B cell (primary cell): ENCODE results near the gene NEU2. TPM values are rescaled to one million over a fixed set of nuclear protein-coding genes. Genes with fewer than 3 reads are reported as not detected.

Experiments
- ATAC-seq: fragments of 200-7000 bp; cut with Tn5 transposase; one replicate; pipeline ENCODE4 v1.10.0; 2021; ENCODE audit warnings: low read depth, mild to moderate bottlenecking, moderate number of reproducible peaks, moderate library complexity
- CTCF ChIA-PET: fragments of 350-600 bp; sonication (Branson Sonifier 250); formaldehyde crosslinking; loops from one replicate; lab custom pipeline; 2021; ENCODE audit warnings: antibody characterized with exemption, inconsistent platforms; lab: Charles Lee
- POLR2A ChIA-PET: fragments of 350-600 bp; sonication (Branson Sonifier 250); formaldehyde crosslinking; loops from one replicate; lab custom pipeline; 2021; ENCODE audit warnings: antibody characterized with exemption; lab: Charles Lee
- DNase-seq: peaks from one replicate; pipeline ENCODE4 v3.0.0; 2013
- H2AFZ ChIP-seq: 2 replicates; pipeline ENCODE4 v1.6.1; 2012; ENCODE audit warnings: mild to moderate bottlenecking, low read depth, low read length; ENCODE audit not compliant: insufficient read depth, poor library complexity, severe bottlenecking
- H3K27ac ChIP-seq, 2 donors: 1 replicate in 1 of 2; 2 replicates in 1 of 2; pipeline ENCODE4 v1.5.1; 2012 to 2013; ENCODE audit warnings: low read length in 2 of 2, mild to moderate bottlenecking in 2 of 2, moderate library complexity in 1 of 2
- H3K27me3 ChIP-seq, 4 experiments: fragments of 200-600 bp in 1 of 4; sonication (generic) in 1 of 4; replicated peaks in 1 of 4; 1 replicate in 2 of 4; 2 replicates in 2 of 4; pipeline versions ENCODE4 v1.6.1 to v1.7.0; 2013 to 2016; ENCODE audit warnings: low read length in 3 of 4, mild to moderate bottlenecking in 2 of 4, mixed read lengths in 1 of 4, moderate library complexity in 1 of 4; ENCODE audit not compliant: insufficient read depth in 4 of 4, control insufficient read depth in 3 of 4; ENCODE audit errors: control extremely low read depth in 1 of 4
- H3K36me3 ChIP-seq, 2 experiments: replicated peaks in 1 of 2; 1 replicate in 1 of 2; 2 replicates in 1 of 2; pipeline versions ENCODE4 v1.6.1 to v1.7.1; 2013; ENCODE audit warnings: low read length in 1 of 2; ENCODE audit not compliant: insufficient read depth in 2 of 2, control insufficient read depth in 1 of 2; ENCODE audit errors: control extremely low read depth in 1 of 2, extremely low read depth in 1 of 2
- H3K4me1 ChIP-seq, 2 donors: fragments of 200-600 bp in 1 of 2; sonication (generic) in 1 of 2; 1 replicate in 1 of 2; 2 replicates in 1 of 2; pipeline versions ENCODE4 v1.5.1 to v1.6.1; 2013 to 2017; ENCODE audit warnings: low read length in 2 of 2; ENCODE audit not compliant: control insufficient read depth in 2 of 2, insufficient read depth in 2 of 2
- H3K4me2 ChIP-seq: replicated peaks from 2 replicates; pipeline ENCODE3; 2012; ENCODE audit warnings: mild to moderate bottlenecking, low read depth, low read length; ENCODE audit not compliant: poor library complexity, severe bottlenecking
- H3K4me3 ChIP-seq, 5 experiments: fragments of 200-600 bp in 1 of 5; sonication (generic) in 1 of 5; 1 replicate in 3 of 5; 2 replicates in 2 of 5; pipeline versions ENCODE4 v1.5.1 to v1.7.0; 2011 to 2016; ENCODE audit warnings: low read length in 4 of 5, mild to moderate bottlenecking in 4 of 5, low read depth in 2 of 5, control low read depth in 1 of 5, moderate library complexity in 1 of 5; ENCODE audit not compliant: insufficient read depth in 1 of 5; ENCODE audit errors: control extremely low read depth in 1 of 5, extremely low read depth in 1 of 5
- H3K79me2 ChIP-seq: fragments of 200-600 bp; sonication (generic); one replicate; pipeline ENCODE4 v1.6.0; 2016; ENCODE audit warnings: low read length; ENCODE audit not compliant: control insufficient read depth, insufficient read depth
- H3K9ac ChIP-seq: fragments of 200-600 bp; sonication (generic); 2 replicates; pipeline ENCODE4 v1.6.1; 2017; ENCODE audit warnings: mild to moderate bottlenecking, low read length, moderate library complexity
- H3K9me3 ChIP-seq, 3 donors: one replicate each; pipeline versions ENCODE4 v1.6.1 to v1.7.1; 2013; ENCODE audit warnings: low read length in 2 of 3; ENCODE audit not compliant: control insufficient read depth in 2 of 3, insufficient read depth in 1 of 3; ENCODE audit errors: control extremely low read depth in 1 of 3
- H4K20me1 ChIP-seq: 2 replicates; pipeline ENCODE4 v1.6.0; 2012; ENCODE audit warnings: mild to moderate bottlenecking, low read length; ENCODE audit not compliant: insufficient read depth, control insufficient read depth, poor library complexity, severe bottlenecking
- H3K27ac Mint-ChIP-seq: one replicate; pipeline ENCODE4 v1.8.0; 2021; ENCODE audit warnings: mixed read lengths
- H3K27me3 Mint-ChIP-seq: one replicate; pipeline ENCODE4 v1.8.0; 2021; ENCODE audit warnings: mixed read lengths
- H3K4me1 Mint-ChIP-seq: one replicate; pipeline ENCODE4 v1.8.0; 2021; ENCODE audit warnings: mixed read lengths
- H3K4me3 Mint-ChIP-seq: one replicate; pipeline ENCODE4 v1.8.0; 2021; ENCODE audit warnings: mixed read lengths
- H3K9me3 Mint-ChIP-seq: one replicate; pipeline ENCODE4 v1.8.0; 2022; ENCODE audit warnings: mixed read lengths; ENCODE audit not compliant: insufficient read depth
- EZH2 ChIP-seq: IDR thresholded peaks from 2 replicates; pipeline ENCODE4 v1.6.1; 2012; ENCODE audit warnings: borderline replicate concordance, low read depth, mild to moderate bottlenecking, moderate library complexity, low read length; ENCODE audit not compliant: insufficient read depth, poor library complexity, severe bottlenecking
- WGBS: methylation state at CpG from one replicate; pipeline ENCODE4 v1.1.5; 2013; ENCODE audit warnings: missing lambda C conversion rate; ENCODE audit not compliant: insufficient coverage; 5-methylcytosine and 5-hydroxymethylcytosine counted together
- intact Hi-C: fragments of 100-400 bp; cut with micrococcal nuclease; formaldehyde crosslinking; loops from one replicate; pipeline ENCODE4 v1.10.0; 2022
- polyA plus RNA-seq: library from polyadenylated mRNA; depleted of rRNA; stranded (reverse); fragments of >200 nt; gene quantifications from 2 replicates; pipeline ENCODE4 v1.2.3, GENCODE V29; 2012
- total RNA-seq, 2 donors: library from RNA; stranded (reverse); fragments of 120-200 nt in 1 of 2; gene quantifications; 1 replicate in 1 of 2; 2 replicates in 1 of 2; pipeline versions ENCODE4 v1.2.3 to v1.2.4, GENCODE V29; 2013 to 2022
- TF ChIP-seq, protein P1 (sequence below): fragments of 200-600 bp; IDR thresholded peaks from one replicate; pipeline ENCODE4 v1.8.0; 2022; ENCODE audit warnings: antibody characterized with exemption, mild to moderate bottlenecking

Gene NEU2
- total and polyA plus RNA-seq, 2 donors (not counting 1 experiment from before 2014, with no cell fraction given), result not detected

DNA sequence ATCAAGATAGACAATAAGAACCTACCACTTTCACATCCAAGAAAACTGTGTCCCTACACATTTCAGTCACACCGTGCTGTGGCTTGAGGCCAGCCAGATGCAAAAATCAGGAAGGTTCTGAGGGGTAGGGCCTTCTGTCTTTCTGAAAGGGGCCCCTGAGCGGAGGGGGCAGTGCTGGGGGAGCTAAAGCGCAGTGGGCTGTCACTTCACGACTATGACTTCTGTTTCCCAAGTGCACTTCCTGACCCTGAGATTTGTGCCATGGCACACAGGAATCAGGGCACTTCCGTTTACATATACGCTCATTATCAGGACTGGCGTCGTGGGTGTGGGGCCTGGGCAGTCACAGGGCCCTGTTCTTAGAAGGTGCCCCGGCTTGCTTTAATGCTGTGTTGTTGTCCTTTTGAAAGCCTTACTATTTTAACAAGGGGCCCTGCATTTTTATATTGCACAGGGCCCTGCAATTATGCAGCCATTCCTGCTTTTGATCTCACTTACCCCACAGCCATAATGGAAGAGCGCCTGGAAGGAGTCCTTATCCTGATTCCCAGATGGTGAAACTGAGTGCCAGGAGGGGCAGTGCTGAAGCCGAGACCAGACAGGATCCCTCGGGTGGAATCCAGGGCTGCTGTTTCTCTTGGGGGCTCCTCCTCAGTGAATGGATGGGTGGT lies 20.0 kb upstream of the NEU2 start:
- H4K20me1 ChIP-seq, result no peaks in the 10 kb centered on the region

DNA sequence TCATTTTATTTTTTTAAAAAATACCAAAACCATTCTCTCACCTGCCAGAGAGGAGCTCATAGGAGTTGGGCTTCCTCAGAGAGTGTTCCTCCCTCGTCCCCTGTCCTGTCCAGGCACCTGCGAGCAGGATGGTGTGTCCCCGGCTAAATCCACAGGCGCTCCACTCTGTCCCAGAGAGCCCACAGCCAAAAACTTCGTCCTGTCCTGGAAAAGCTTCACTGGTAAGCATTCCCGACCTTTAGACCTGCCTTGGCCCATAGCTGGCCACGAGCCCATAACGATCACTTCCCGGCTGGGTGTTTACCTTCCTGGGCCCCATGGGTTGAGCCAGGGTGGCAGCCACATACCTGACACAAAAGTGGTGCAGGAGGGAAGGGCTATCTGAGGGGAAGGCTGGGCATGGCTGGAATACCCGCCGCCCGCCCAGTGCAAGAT lies 19.4 kb upstream of the NEU2 start, which contains the start of gene NGEF:
NGEF (minus strand) TSS at position 230 of the 435 bp plus-strand sequence. CDS start 38,366 bp downstream, outside the sequence.
- Histone ChIP-seq H3K36me3 (no peaks in the 10 kb centered on the region), H2AFZ (peak within 1 kb of the TSS; percentile 38), H3K27ac (no peak within 1 kb of the TSS), H3K9me3 (no peaks in the 10 kb centered on the region), H4K20me1 (no peaks in the 10 kb centered on the region), H3K4me3 (no peak within 1 kb of the TSS), H3K4me2 (no peak within 1 kb of the TSS), H3K4me1 (peaks cover 7 to 11% of the 10 kb centered on the region in 2 donors), H3K27me3 (no peaks in the 10 kb centered on the region), H3K9ac (no peak within 1 kb of the TSS), H3K79me2 (no peaks in the 10 kb centered on the region)
- peaks cover 2% of the 10 kb centered on the region for H3K27me3 Mint-ChIP-seq
- no peak within 1 kb of the TSS for H3K4me3 Mint-ChIP-seq
- DNase-seq, result no peak
- ChIA-PET CTCF (no interaction called here), POLR2A (no interaction called here)
- H3K9me3 Mint-ChIP-seq, result peaks cover 3% of the 10 kb centered on the region
- 92% methylated on average over 12 of the region's 12 CpGs for WGBS
- peaks cover 10% of the 10 kb centered on the region for H3K4me1 Mint-ChIP-seq
- intact Hi-C loops, result no loop called here
- ATAC-seq, result no peak
- TF ChIP-seq EZH2, result no peak
- TF ChIP-seq, protein P1, sequence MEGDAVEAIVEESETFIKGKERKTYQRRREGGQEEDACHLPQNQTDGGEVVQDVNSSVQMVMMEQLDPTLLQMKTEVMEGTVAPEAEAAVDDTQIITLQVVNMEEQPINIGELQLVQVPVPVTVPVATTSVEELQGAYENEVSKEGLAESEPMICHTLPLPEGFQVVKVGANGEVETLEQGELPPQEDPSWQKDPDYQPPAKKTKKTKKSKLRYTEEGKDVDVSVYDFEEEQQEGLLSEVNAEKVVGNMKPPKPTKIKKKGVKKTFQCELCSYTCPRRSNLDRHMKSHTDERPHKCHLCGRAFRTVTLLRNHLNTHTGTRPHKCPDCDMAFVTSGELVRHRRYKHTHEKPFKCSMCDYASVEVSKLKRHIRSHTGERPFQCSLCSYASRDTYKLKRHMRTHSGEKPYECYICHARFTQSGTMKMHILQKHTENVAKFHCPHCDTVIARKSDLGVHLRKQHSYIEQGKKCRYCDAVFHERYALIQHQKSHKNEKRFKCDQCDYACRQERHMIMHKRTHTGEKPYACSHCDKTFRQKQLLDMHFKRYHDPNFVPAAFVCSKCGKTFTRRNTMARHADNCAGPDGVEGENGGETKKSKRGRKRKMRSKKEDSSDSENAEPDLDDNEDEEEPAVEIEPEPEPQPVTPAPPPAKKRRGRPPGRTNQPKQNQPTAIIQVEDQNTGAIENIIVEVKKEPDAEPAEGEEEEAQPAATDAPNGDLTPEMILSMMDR, result no peak
- H3K27ac Mint-ChIP-seq, result no peak within 1 kb of the TSS

More for the DNA sequence above, 20.0 kb upstream of the NEU2 start:
- WGBS, result 58% methylated on average over 9 of the region's 12 CpGs
- Mint-ChIP-seq H3K4me3 (no peak overlapping the region), H3K27me3 (peaks cover 2% of the 10 kb centered on the region), H3K27ac (no peak overlapping the region), H3K4me1 (peaks cover 10% of the 10 kb centered on the region), H3K9me3 (peaks cover under 1% of the 10 kb centered on the region)
- no peak overlapping the region for H3K4me3 ChIP-seq
- no peaks in the 10 kb centered on the region for H3K27me3 ChIP-seq
- no peak overlapping the region for H3K27ac ChIP-seq
- H3K36me3 ChIP-seq, result no peaks in the 10 kb centered on the region
- CTCF ChIA-PET, result interaction anchor here (1.5 kb wide), 1 partner anchor 17 kb away, joined by 5 read pairs; no protein-coding TSS in a partner anchor
- no peaks in the 10 kb centered on the region for H3K9me3 ChIP-seq
- peak overlapping the region; percentile 38 for H2AFZ ChIP-seq
- no peak overlapping the region for H3K4me2 ChIP-seq
- ATAC-seq, result no peak
- no peak overlapping the region for H3K9ac ChIP-seq
- no peak for DNase-seq
- no peaks in the 10 kb centered on the region for H3K79me2 ChIP-seq
- TF ChIP-seq, protein P1, result no peak
- no peak for TF ChIP-seq EZH2
- POLR2A ChIA-PET, result no interaction called here
- peaks cover 7 to 11% of the 10 kb centered on the region in 2 donors for H3K4me1 ChIP-seq
- intact Hi-C loops, result no loop called here
